ENCODE data around the gene CTBP2.

The CTBP2 gene

GRCh38 chr10:125122566-125122965, 37.8 kb downstream of the CTBP2 start:
- no peak for DNase-seq
- Histone ChIP-seq H3K4me1 (peaks cover 18% of the 10 kb centered on the region), H3K9me3 (no peaks in the 10 kb centered on the region; the same call in 1 of the 2 replicates)

GRCh38 chr10:125121003-125121402, 39.4 kb downstream of the CTBP2 start:
- no peaks in the 10 kb centered on the region for H3K27me3 ChIP-seq
- H3K4me1 ChIP-seq = peaks cover 18% of the 10 kb centered on the region
- peaks cover 8% of the 10 kb centered on the region for H3K36me3 ChIP-seq
- TF ChIP-seq CTCF (IDR thresholded peaks at IDR 0.05; ENCODE audit: low read depth, low read length) = no peak
- H3K4me3 ChIP-seq (ENCODE audit: low read depth, low read length) = no peak overlapping the region
- DNase-seq = no peak
- H3K9me3 ChIP-seq = no peaks in the 10 kb centered on the region

More at GRCh38 chr10:125122566-125122965, 37.8 kb downstream of the CTBP2 start:
- H3K27me3 ChIP-seq = no peaks in the 10 kb centered on the region
- TF ChIP-seq CTCF (IDR thresholded peaks at IDR 0.05; ENCODE audit: low read depth, low read length) = no peak
- H3K36me3 ChIP-seq = peaks cover 8% of the 10 kb centered on the region
- no peak overlapping the region for H3K4me3 ChIP-seq (ENCODE audit: low read depth, low read length)

- Histone ChIP-seq H3K36me3 (peaks cover 10% of the 10 kb centered on the region), H3K9me3 (no peaks in the 10 kb centered on the region), H3K4me3 (ENCODE audit: low read depth, low read length) (no peak overlapping the region), H3K4me1 (peaks cover 17% of the 10 kb centered on the region), H3K27me3 (no peaks in the 10 kb centered on the region)
- TF ChIP-seq CTCF (IDR thresholded peaks at IDR 0.05; ENCODE audit: low read depth, low read length) = no peak
- no peak for DNase-seq
Observed at GRCh38 chr10:125120053-125120710, 40.2 kb downstream of the CTBP2 start.

- no peaks in the 10 kb centered on the region for H3K9me3 ChIP-seq
- H3K27me3 ChIP-seq = no peaks in the 10 kb centered on the region
- H3K4me3 ChIP-seq (ENCODE audit: low read depth, low read length) = no peak overlapping the region
- peaks cover 2% of the 10 kb centered on the region for H3K36me3 ChIP-seq
- H3K4me1 ChIP-seq = peaks cover 2% of the 10 kb centered on the region
- TF ChIP-seq CTCF (IDR thresholded peaks at IDR 0.05; ENCODE audit: low read depth, low read length) = no peak
- DNase-seq = no peak
Observed at GRCh38 chr10:125118701-125119100, 41.7 kb downstream of the CTBP2 start.

GRCh38 chr10:125118011-125118611, 42.3 kb downstream of the CTBP2 start:
- Histone ChIP-seq H3K9me3 (no peaks in the 10 kb centered on the region), H3K36me3 (peaks cover 2% of the 10 kb centered on the region), H3K4me3 (ENCODE audit: low read depth, low read length) (no peak overlapping the region), H3K4me1 (no peaks in the 10 kb centered on the region), H3K27me3 (no peaks in the 10 kb centered on the region)
- no peak for DNase-seq
- TF ChIP-seq CTCF (IDR thresholded peaks at IDR 0.05; ENCODE audit: low read depth, low read length) = no peak

GRCh38 chr10:125116652-125117310, 43.6 kb downstream of the CTBP2 start:
- H3K36me3 ChIP-seq = peaks cover 2% of the 10 kb centered on the region; the same call in 1 of the 2 replicates
- DNase-seq = no peak
- H3K27me3 ChIP-seq = no peaks in the 10 kb centered on the region
- no peaks in the 10 kb centered on the region for H3K4me1 ChIP-seq
- H3K4me3 ChIP-seq (ENCODE audit: low read depth, low read length) = no peak overlapping the region
- no peak for TF ChIP-seq CTCF (IDR thresholded peaks at IDR 0.05; ENCODE audit: low read depth, low read length)
- H3K9me3 ChIP-seq = no peaks in the 10 kb centered on the region
